ENCODE results near the gene CENPN. TPM values are rescaled to one million over a fixed set of nuclear protein-coding genes. Genes with fewer than 3 reads are reported as not detected.
A peak's percentile ranks its signal among the peaks of the same experiment; 100 is the strongest.

CENPN gene
- total and polyA plus RNA-seq, 8 donors: 1.4 to 4.1 (median 2.8) TPM

DNA sequence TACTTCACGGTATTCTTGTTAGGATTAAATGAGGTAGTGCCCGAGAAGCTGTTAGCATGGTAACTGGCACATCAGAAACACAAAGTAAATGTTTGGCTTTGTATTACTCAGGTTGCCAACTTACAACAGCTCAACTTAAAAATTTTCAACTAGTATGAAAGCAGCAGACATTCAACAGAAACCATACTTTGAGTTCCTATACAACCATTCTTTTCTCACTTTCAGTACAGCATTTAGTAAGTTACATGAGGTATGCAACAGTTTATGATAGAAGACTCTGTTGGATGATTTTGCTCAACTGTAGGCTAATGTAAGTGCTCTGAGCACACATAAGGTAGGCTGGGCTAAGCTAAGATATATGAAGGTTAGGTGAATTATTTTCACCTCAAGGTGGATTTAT lies 7.7 kb downstream of the CENPN start:
- 71 to 77% methylated on average over 2 of the region's 2 CpGs for WGBS, 2 donors
- TF ChIP-seq CTCF (IDR thresholded peaks at IDR 0.05): no peak

GRCh38 chr16:81018496-81018895 lies 11.5 kb downstream of the CENPN start:
- ATAC-seq (no peak), DNase-seq (no peak), FAIRE-seq (no peak)
- peaks cover 0 to 5% (median 0%) of the 10 kb centered on the region in 3 donors for H3K36me3 ChIP-seq
- TF ChIP-seq CTCF (IDR thresholded peaks at IDR 0.05): no peak
- H3K27ac ChIP-seq: no peak overlapping the region
- H3K27me3 ChIP-seq: no peaks in the 10 kb centered on the region
- no peaks in the 10 kb centered on the region for H3K9me3 ChIP-seq
- no peak overlapping the region for H3K4me3 ChIP-seq
- 94 to 95% methylated on average over 2 of the region's 2 CpGs for WGBS, 2 donors
- no peaks in the 10 kb centered on the region for H3K4me1 ChIP-seq
- intact Hi-C loops (cut with DNase I): no loop called here

More for the DNA sequence above, 7.7 kb downstream of the CENPN start:
- ATAC-seq: no peak
- Histone ChIP-seq H3K27me3 (no peaks in the 10 kb centered on the region), H3K27ac (no peak overlapping the region), H3K4me1 (no peaks in the 10 kb centered on the region), H3K36me3 (peaks cover 0 to 5% (median 0%) of the 10 kb centered on the region in 3 donors), H3K9me3 (no peaks in the 10 kb centered on the region), H3K4me3 (no peak overlapping the region)
- DNase-seq: no peak
- intact Hi-C loops (cut with DNase I): no loop called here
- no peak for FAIRE-seq

DNA sequence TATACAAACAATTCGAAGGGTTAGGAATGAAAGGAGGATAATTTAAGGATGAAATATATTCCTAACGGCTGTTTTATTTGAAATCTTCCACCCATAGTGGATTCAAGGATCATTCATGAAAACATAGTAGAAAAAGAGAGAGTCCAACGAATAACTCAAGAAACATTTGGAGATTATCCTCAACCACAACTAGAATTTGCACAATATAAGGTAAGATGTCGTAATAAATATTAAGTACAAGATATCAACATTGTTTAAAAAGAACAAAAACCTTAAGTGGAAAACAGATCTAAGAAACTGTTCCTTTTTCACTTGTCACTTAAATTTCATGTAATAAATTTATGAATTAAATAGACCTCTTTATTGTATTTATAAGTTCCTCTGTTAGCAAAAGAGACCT lies 19.4 kb downstream of the CENPN start:
- Histone ChIP-seq H3K36me3 (no peaks in the 10 kb centered on the region), H3K9me3 (no peaks in the 10 kb centered on the region), H3K27me3 (no peaks in the 10 kb centered on the region), H3K4me3 (no peak overlapping the region), H3K27ac (no peak overlapping the region), H3K4me1 (no peaks in the 10 kb centered on the region)
- 83 to 91% methylated on average over 4 of the region's 4 CpGs for WGBS, 2 donors
- ATAC-seq (no peak), FAIRE-seq (no peak), DNase-seq (no peak)
- TF ChIP-seq CTCF (IDR thresholded peaks at IDR 0.05): no peak
- intact Hi-C loops (cut with DNase I): no loop called here

DNA sequence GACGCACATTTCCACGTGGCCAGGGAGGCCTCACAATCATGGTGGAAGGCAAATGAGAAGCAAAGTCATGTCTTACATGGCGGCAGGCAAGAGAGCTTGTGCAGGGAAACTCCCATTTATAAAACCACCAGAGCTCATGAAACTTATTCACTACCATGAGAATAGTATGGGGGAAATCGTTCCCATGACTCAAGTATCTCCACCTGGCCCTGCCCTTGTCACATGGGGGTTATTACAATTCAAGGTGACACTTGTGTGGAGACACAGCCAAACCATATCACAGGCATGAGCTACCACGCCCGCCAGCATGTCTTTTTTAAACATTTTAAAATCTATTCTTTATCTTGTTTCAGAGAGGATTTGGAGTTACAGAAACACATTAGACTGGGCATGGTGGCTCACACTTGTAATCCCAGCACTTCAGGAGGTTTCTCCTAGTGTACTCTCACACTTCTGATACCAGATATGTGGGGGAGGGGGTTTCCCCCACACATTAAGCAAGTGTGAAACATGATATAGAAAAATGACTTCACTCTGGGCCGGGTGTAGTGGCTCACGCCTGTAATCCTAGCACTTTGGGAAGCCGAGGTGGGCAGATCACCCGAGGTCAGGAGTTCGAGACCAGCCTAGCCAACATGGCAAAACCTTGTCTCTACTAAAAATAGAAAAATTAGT lies 23.1 kb downstream of the CENPN start:
- TF ChIP-seq CTCF (IDR thresholded peaks at IDR 0.05): no peak
- Histone ChIP-seq H3K4me3 (no peak overlapping the region), H3K9me3 (no peaks in the 10 kb centered on the region), H3K4me1 (peaks cover 0 to under 1% (median 0%) of the 10 kb centered on the region in 3 donors), H3K27me3 (no peaks in the 10 kb centered on the region), H3K36me3 (no peaks in the 10 kb centered on the region), H3K27ac (no peak overlapping the region)
- 81 to 93% methylated on average over 11 of the region's 11 CpGs for WGBS, 2 donors
- intact Hi-C loops (cut with DNase I): loop anchor here in 1 of 3 donors (10.0 kb wide), 1 partner anchor 105 kb away; no protein-coding TSS in a partner anchor
- ATAC-seq (no peak), FAIRE-seq (no peak), DNase-seq (no peak)

GRCh38 chr16:81035398-81035974 lies 28.5 kb downstream of the CENPN start, which contains the start of gene ATMIN:
Gene ATMIN (plus strand): TSS chr16:81035842. CDS start chr16:81035871, 29 bp downstream.
- WGBS, 2 donors: 1% methylated on average over 39 to 54 of the region's 54 CpGs
- no peaks in the 10 kb centered on the region for H3K36me3 ChIP-seq
- H3K27me3 ChIP-seq: no peaks in the 10 kb centered on the region
- peak within 1 kb of the TSS in 3 of 4 donors; percentile 51 to 73 (median 60) for H3K27ac ChIP-seq
- H3K4me1 ChIP-seq: peaks cover 3 to 8% (median 4%) of the 10 kb centered on the region in 3 donors
- peak; percentile 97 to 99 (median 98) for TF ChIP-seq CTCF (IDR thresholded peaks at IDR 0.05)
- FAIRE-seq (no peak), ATAC-seq (peak; percentile 97 to 99 (median 99)), DNase-seq (peak; percentile 90 to 98 (median 95))
- peak within 1 kb of the TSS; percentile 53 to 81 (median 78) for H3K4me3 ChIP-seq
- no peaks in the 10 kb centered on the region for H3K9me3 ChIP-seq
- intact Hi-C loops (cut with DNase I): loop anchor here in 1 of 3 donors (10.0 kb wide), 1 partner anchor 111 kb away; no protein-coding TSS in a partner anchor
